Right lobe of liver (tissue), 6 donors: Measurements from ENCODE around the gene CPNE6. TPM values are rescaled to one million over a fixed set of nuclear protein-coding genes. Genes with fewer than 3 reads are reported as not detected.

ENCODE experiments used
- ATAC-seq, 4 donors: fragments of 200-7000 bp; cut with Tn5 transposase; one replicate each; pipeline ENCODE4 v1.9.1; 2020; ENCODE audit warnings: mild to moderate bottlenecking in 4 of 4, moderate library complexity in 4 of 4
- DNase-seq, 3 donors: peaks; one replicate each; pipeline ENCODE4 v3.0.0-alpha.2; 2020
- H3K27ac ChIP-seq, 3 donors: fragments of 200-600 bp; one replicate each; pipeline ENCODE4 v1.8.0; 2022
- H3K27me3 ChIP-seq, 2 donors: fragments of 200-600 bp; one replicate each; pipeline ENCODE4 v1.8.0; 2022
- H3K36me3 ChIP-seq, 4 donors: fragments of 200-600 bp; sonication (generic) in 1 of 4; one replicate each; pipeline versions ENCODE4 v1.5.1 to v1.8.0; 2017 to 2022; ENCODE audit warnings: control low read depth in 1 of 4
- H3K4me1 ChIP-seq, 4 donors: fragments of 200-600 bp; sonication (generic) in 1 of 4; one replicate each; pipeline versions ENCODE4 v1.5.1 to v1.8.0; 2017 to 2022; ENCODE audit warnings: control low read depth in 1 of 4
- H3K4me3 ChIP-seq, 3 donors: fragments of 200-600 bp; one replicate each; pipeline ENCODE4 v1.8.0; 2022
- H3K9me3 ChIP-seq, 4 donors: fragments of 200-600 bp; sonication (generic) in 1 of 4; one replicate each; pipeline versions ENCODE4 v1.5.1 to v1.8.0; 2017 to 2022; ENCODE audit warnings: control low read depth in 1 of 4
- POLR2A ChIP-seq: fragments of 450-650 bp; IDR thresholded peaks from one replicate; pipeline ENCODE4 v1.6.1; 2017; ENCODE audit warnings: antibody characterized with exemption, mild to moderate bottlenecking
- WGBS: methylation state at CpG from one replicate; pipeline ENCODE4 v1.1.6; 2018; ENCODE audit warnings: low coverage, low lambda C conversion rate; ENCODE audit not compliant: insufficient coverage; ENCODE audit errors: missing lambda C conversion rate; 5-methylcytosine and 5-hydroxymethylcytosine counted together
- intact Hi-C, 2 donors: fragments of 100-400 bp; cut with DNase I; formaldehyde crosslinking; loops; one replicate each; pipeline versions ENCODE4 v1.11.2 to v1.14.1; 2022
- total RNA-seq, 6 experiments: library from RNA; depleted of rRNA in 2 of 6; stranded (reverse); fragments of >200 nt in 2 of 6; fragmentation: NEBNext Ultra II Directional in 3 of 6; extraction: Animal tissue kit (Norgen Biotek cat#: 25700) in 3 of 6; gene quantifications; one replicate each; pipeline versions ENCODE4 v1.1.0 to v1.2.4, GENCODE V29; 2016 to 2023
- TF ChIP-seq, protein P1 (sequence below), 4 donors: fragments of 200-600 bp in 3 of 4; fragments of 450-650 bp in 1 of 4; IDR thresholded peaks; one replicate each; pipeline versions ENCODE4 v1.5.1 to v1.8.0; 2016 to 2022; ENCODE audit warnings: antibody characterized with exemption in 4 of 4, mild to moderate bottlenecking in 2 of 4
- donor health status: DM: no; HTN: yes; CAD: no.
- donor health status: DM: no; HTN: no; CAD: no.
- donor health status: DM: no; HTN: no; CAD: no.
- donor health status: DM: no; HTN: yes; CAD: no.
- donor health status: DM: no; HTN: yes; CAD: no.

Gene CPNE6
- total RNA-seq, 6 experiments from 2014 or later, result 0.09 to 0.40 (median 0.18) TPM; not detected in 2

GRCh38 chr14:24110523-24110922 lies 39.2 kb downstream of the CPNE6 start:
- H3K36me3 ChIP-seq, result no peaks in the 10 kb centered on the region
- H3K9me3 ChIP-seq, result no peaks in the 10 kb centered on the region
- 26% methylated on average over 1 of the region's 1 CpG for WGBS
- intact Hi-C loops, result no loop called here
- DNase-seq (no peak), ATAC-seq (no peak)
- H3K4me1 ChIP-seq, result peaks cover 0 to 56% (median 18%) of the 10 kb centered on the region in 4 donors
- TF ChIP-seq POLR2A, result no peak
- TF ChIP-seq, protein P1, sequence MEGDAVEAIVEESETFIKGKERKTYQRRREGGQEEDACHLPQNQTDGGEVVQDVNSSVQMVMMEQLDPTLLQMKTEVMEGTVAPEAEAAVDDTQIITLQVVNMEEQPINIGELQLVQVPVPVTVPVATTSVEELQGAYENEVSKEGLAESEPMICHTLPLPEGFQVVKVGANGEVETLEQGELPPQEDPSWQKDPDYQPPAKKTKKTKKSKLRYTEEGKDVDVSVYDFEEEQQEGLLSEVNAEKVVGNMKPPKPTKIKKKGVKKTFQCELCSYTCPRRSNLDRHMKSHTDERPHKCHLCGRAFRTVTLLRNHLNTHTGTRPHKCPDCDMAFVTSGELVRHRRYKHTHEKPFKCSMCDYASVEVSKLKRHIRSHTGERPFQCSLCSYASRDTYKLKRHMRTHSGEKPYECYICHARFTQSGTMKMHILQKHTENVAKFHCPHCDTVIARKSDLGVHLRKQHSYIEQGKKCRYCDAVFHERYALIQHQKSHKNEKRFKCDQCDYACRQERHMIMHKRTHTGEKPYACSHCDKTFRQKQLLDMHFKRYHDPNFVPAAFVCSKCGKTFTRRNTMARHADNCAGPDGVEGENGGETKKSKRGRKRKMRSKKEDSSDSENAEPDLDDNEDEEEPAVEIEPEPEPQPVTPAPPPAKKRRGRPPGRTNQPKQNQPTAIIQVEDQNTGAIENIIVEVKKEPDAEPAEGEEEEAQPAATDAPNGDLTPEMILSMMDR (IDR thresholded peaks at IDR 0.05), result no peak
- H3K4me3 ChIP-seq, result no peak overlapping the region
- no peak overlapping the region for H3K27ac ChIP-seq
- no peaks in the 10 kb centered on the region for H3K27me3 ChIP-seq

DNA sequence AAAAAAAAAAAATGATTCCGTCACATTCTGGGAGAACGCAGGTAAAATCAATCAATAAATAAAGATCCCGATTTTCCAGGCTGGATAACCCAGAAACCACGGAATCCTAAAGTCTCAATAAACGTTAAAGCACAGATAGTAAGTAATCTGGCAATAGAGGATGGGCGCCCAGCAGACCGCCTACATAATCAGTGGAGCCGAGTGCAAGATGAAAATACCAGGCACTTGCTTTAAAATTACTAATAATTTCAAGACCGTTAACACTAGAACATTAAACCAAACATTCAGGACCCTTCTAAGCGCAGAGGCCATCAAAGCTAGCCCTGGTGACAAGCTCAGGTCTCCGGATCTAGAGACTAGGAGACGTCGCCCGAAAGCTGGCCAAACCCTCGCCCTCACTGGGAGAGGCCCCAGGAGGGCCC lies 42.0 kb downstream of the CPNE6 start:
- Histone ChIP-seq H3K4me3 (peak overlapping the region; percentile 63 to 82 (median 82)), H3K36me3 (peaks cover 0 to 14% (median 3%) of the 10 kb centered on the region in 4 donors), H3K9me3 (no peaks in the 10 kb centered on the region), H3K27me3 (no peaks in the 10 kb centered on the region), H3K4me1 (peaks cover 0 to 46% (median 14%) of the 10 kb centered on the region in 4 donors), H3K27ac (peak overlapping the region; percentile 88 to 100 (median 89))
- intact Hi-C loops, result no loop called here
- TF ChIP-seq, protein P1 (IDR thresholded peaks at IDR 0.05), result no peak
- TF ChIP-seq POLR2A, result no peak
- 10% methylated on average over 10 of the region's 15 CpGs for WGBS
- ATAC-seq (no peak), DNase-seq (no peak)

GRCh38 chr14:24113801-24114531 lies 42.6 kb downstream of the CPNE6 start:
- H3K4me1 ChIP-seq, result peaks cover 0 to 40% (median 14%) of the 10 kb centered on the region in 4 donors
- peaks cover 0 to 20% (median 5%) of the 10 kb centered on the region in 4 donors for H3K36me3 ChIP-seq
- peak; percentile 61 to 73 (median 66) for ATAC-seq
- H3K27ac ChIP-seq, result peak overlapping the region; percentile 88 to 100 (median 89)
- peak overlapping the region; percentile 63 to 82 (median 82) for H3K4me3 ChIP-seq
- intact Hi-C loops, result no loop called here
- no peaks in the 10 kb centered on the region for H3K27me3 ChIP-seq
- peak; percentile 84 for TF ChIP-seq POLR2A
- TF ChIP-seq, protein P1 (IDR thresholded peaks at IDR 0.05), result no peak
- DNase-seq, result peak; percentile 94 to 97 (median 97)
- 0% methylated on average over 30 of the region's 42 CpGs for WGBS
- no peaks in the 10 kb centered on the region for H3K9me3 ChIP-seq

- TF ChIP-seq, protein P1 (IDR thresholded peaks at IDR 0.05), result no peak
- peak; percentile 84 for TF ChIP-seq POLR2A
- Histone ChIP-seq H3K36me3 (peaks cover 0 to 28% (median 10%) of the 10 kb centered on the region in 4 donors), H3K27ac (peak within 1 kb of the TSS; percentile 88 to 100 (median 89)), H3K9me3 (no peaks in the 10 kb centered on the region), H3K27me3 (no peaks in the 10 kb centered on the region), H3K4me3 (peak within 1 kb of the TSS; percentile 63 to 82 (median 82)), H3K4me1 (peaks cover 0 to 34% (median 11%) of the 10 kb centered on the region in 4 donors)
- ATAC-seq (peak; percentile 82 to 93 (median 85)), DNase-seq (peak; percentile 99 to 100 (median 99))
- intact Hi-C loops, result no loop called here
- WGBS, result under 1% methylated on average over 33 of the region's 65 CpGs
Measured at GRCh38 chr14:24114532-24115421, 43.4 kb downstream of the CPNE6 start, which contains the start of the genes DCAF11 and NRL. Gene DCAF11 (plus strand): TSS chr14:24114777. CDS start chr14:24115595, 818 bp downstream. Gene NRL (minus strand): TSS chr14:24114949. CDS start chr14:24082848, 32,101 bp downstream.
